Measurements from ENCODE around the gene TNFRSF19.
"Not testable (repeated sequence)": the region's sequence is repeated elsewhere in the genome, so short reads cannot be mapped to it uniquely, and the experiment has no call there.

The TNFRSF19 gene

DNA sequence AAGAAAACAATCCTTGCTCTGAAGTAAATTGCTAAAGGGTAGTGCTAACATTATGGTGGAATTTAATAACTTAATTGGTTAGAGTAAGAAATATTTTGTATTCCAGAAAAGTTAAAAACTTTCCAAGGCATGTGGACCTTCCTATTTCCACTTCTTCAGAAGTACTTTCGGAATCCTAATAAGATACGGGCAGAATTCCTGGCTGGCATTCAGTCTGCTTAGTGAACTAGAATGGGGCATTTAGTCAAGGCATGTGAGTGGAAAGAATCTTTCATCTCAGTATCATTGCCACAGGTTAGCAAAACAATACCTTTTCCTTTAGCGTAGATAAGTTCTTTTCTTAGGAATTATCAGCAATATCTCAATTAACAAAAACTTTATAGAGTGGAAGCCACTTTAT lies 85.1 kb downstream of the TNFRSF19 start:
- DNase-seq (ENCODE audit: low spot score), result no peak

DNA sequence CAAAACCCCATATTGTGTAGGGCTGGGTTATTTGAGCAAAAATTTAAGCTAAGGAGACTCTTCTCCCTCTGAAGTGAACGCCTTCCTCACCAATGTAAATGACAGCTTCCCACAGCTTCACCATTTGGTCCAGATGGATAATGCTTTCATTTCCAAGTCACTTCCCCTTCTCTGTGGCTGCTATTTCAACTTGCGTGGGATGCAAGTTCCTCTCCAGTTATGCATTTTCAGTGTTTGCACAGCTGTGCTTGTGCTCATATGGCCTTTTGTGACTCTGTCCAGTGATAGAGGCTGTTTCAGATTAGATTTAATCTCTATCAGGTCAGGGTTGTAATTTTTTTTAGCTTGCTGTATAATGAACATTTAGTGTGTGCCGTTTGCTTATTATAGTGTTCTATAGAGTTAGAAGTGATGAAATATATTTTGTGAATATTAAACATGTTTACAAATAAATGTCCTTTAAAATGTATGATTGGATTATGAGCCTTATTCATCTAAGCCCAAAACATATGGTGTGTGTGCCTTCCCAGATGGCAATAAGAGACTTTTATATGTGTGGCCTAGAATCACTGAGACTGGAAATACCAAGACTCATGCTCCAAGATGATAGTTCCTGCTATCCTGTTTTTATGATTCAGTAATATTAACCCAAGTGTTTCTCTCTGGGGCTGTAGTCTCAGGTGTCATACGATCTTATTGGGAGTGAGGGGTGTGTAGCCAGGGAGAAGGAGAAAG lies 86.6 kb downstream of the TNFRSF19 start:
- DNase-seq (ENCODE audit: low spot score), result no peak

DNA sequence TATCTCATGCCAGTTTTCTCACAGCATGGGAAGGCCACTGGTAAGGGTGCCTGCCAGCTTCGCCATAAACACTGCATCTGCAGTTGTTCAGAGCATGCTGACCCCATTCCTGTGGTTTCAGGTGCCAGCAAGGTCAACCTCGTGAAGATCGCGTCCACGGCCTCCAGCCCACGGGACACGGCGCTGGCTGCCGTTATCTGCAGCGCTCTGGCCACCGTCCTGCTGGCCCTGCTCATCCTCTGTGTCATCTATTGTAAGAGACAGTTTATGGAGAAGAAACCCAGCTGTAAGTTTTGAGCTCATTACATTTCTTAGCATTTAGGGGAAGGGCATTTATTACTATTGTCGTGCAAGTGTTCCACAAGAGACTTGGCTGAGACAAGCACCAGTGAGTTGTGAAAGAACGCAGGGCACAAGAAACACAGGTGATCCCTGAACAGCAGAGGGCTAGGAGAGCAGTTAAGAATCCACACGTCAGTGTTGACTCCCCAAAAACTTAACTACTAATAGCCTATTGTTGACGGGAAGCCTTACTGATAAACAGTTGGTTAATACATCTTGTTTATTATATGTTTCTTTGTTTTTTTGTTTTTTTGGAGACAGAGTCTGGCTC lies 88.8 kb downstream of the TNFRSF19 start:
- DNase-seq (ENCODE audit: low spot score), result no peak

DNA sequence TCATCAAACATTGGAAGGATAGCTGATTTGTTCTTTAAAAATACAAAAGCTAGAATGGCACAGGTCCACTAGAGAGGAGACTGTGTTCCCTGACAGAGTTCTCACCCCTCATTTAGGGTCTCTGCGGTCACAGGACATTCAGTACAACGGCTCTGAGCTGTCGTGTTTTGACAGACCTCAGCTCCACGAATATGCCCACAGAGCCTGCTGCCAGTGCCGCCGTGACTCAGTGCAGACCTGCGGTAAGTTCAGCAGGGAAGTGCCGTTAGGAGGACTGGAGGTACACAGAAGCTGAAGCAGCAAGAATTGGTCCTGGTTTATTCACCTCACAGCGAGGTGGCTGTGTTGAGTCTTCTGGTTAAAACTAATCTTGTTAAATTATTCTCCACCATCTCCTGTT lies 90.0 kb downstream of the TNFRSF19 start:
- DNase-seq (ENCODE audit: low spot score), result no peak

- DNase-seq (ENCODE audit: low spot score), result no peak
Observed at GRCh38 chr13:23666582-23666981, 96.4 kb downstream of the TNFRSF19 start.

- no peak for DNase-seq (ENCODE audit: low spot score)
Observed at GRCh38 chr13:23667750-23668149, 97.5 kb downstream of the TNFRSF19 start.

GRCh38 chr13:23668562-23668961 lies 98.3 kb downstream of the TNFRSF19 start:
- DNase-seq (ENCODE audit: low spot score), result no peak

DNA sequence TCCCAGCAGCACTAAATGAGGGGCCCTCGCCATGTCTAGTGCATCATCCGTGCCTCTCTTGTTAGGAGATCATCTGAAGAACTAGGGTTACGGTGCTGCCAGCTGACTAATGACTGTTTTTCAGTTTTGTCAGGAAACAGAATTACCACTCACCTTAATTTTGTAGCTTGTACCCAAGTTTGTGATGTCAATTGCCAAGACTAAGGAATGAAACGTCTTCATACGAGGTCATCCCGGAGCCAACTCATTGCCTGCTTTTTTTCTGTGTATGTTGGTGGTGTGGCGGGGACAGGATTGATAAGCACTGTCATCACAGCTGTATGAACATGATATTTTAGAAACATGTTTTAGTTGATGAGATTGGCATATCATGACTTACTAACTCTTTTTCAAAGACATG lies 100.6 kb downstream of the TNFRSF19 start:
- DNase-seq (ENCODE audit: low spot score), result no peak

- DNase-seq (ENCODE audit: low spot score), result no peak
Observed at GRCh38 chr13:23671377-23671776, 101.2 kb downstream of the TNFRSF19 start.

- no peak for DNase-seq (ENCODE audit: low spot score)
Observed at GRCh38 chr13:23671897-23672296, 101.7 kb downstream of the TNFRSF19 start.

- no peak for DNase-seq (ENCODE audit: low spot score)
Observed at GRCh38 chr13:23672616-23673015, 102.4 kb downstream of the TNFRSF19 start.

- DNase-seq (ENCODE audit: low spot score), result peak; percentile 6
Observed at GRCh38 chr13:23673354-23673753, 103.1 kb downstream of the TNFRSF19 start.

GRCh38 chr13:23673867-23674605 lies 103.8 kb downstream of the TNFRSF19 start:
- DNase-seq (ENCODE audit: low spot score), result no peak

GRCh38 chr13:23674795-23675640 lies 104.8 kb downstream of the TNFRSF19 start:
- no peak for DNase-seq (ENCODE audit: low spot score)

DNA sequence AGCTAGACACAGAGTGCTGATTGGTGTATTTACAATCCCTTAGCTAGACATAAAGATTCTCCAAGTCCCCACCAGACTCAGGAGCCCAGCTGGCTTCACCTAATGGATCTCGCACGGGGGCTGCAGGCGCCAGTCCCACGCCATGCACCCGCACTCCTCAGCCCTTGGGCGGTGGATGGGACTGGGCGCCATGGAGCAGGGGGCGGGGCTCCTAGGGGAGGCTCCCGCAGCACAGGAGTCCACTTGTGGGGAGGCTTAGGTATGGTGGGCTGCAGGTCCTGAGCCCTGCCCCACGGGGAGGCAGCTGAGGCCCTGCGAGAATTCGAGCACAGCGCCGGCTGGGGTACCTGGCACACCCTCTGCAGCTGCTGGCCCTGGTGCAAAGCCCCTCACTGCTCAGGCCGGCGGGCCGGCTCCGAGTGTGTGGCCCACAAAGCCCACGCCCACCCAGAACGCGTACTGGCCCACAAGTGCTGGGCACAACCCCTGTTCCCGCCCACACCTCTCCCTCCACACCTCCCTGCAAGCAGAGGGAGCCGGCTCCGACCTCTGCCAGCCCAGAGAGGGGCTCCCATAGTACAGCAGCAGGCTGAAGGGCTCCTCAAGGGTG lies 107.6 kb downstream of the TNFRSF19 start:
- not testable (repeated sequence) for DNase-seq (ENCODE audit: low spot score)

DNA sequence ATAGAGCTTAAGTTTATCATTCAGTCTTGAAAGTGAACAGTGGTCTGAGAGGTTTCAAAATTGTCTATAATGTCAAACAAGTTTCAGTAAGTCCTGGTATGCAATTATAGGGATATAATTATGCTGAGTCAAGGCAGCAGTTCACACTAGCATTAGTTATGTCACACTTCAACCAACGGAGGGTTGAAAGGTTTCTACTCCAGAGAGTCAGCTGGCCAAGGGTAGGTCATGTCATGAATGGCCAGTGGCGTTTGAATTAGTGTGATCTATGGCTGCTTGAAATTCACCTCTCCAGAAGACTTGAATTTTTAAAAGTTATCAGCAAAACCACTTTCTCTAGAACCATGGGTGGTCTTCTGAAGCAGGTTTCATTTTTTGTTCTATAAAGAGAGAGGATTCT lies 108.6 kb downstream of the TNFRSF19 start:
- DNase-seq (ENCODE audit: low spot score), result no peak

DNA sequence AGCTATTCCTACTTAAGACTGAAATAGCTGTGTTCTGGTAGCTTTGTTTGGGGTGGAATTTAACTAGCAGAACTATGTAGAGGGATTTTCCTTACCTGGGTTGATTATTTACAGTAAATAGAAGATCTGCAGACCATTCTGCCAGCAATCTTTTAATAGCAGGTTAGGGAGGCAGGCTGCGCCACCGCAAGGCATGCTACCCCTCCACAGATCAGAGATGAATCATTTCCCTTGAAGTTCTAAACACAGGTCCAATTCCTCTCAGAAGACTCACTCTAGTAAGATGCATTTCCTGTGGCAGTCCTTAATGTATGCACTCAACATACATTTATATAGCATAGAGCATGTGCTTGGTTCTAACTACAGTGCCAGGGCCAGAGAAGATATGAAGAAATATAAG lies 109.0 kb downstream of the TNFRSF19 start:
- no peak for DNase-seq (ENCODE audit: low spot score)

- no peak for DNase-seq (ENCODE audit: low spot score)
Observed at GRCh38 chr13:23680845-23681669, 110.8 kb downstream of the TNFRSF19 start.

DNA sequence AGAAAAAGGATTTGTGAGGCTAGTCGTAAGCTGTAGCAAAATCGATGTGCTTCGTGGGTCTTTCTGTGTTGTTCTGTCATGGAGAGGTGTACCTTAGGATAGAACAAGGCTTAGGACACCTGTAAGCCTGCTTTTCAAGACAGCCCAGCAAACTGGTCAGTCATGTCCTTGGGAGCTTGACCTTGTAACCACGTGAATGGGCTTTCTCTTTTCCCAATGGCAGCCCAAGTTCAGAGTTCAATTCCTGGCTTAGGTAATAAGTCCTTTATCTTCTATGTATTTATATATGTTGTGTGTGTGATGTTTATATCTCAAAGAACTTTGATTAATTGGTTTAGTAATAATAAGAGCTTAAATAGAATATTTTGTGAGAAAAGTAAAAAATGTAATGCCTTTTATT lies 112.9 kb downstream of the TNFRSF19 start:
- no peak for DNase-seq (ENCODE audit: low spot score)

- no peak for DNase-seq (ENCODE audit: low spot score)
Observed at GRCh38 chr13:23684647-23685046, 114.4 kb downstream of the TNFRSF19 start.

GRCh38 chr13:23685416-23685815 lies 115.2 kb downstream of the TNFRSF19 start:
- no peak for DNase-seq (ENCODE audit: low spot score)

All from cerebellar cortex (tissue), 1 donor.